HG03469 (cell line): ENCODE measurements around the gene PKNOX2.

Experiments used
- ATAC-seq: cut with Tn5 transposase; IDR thresholded peaks from one replicate; pipeline ENCODE4 v1.9.1; 2021; ENCODE audit warnings: mild to moderate bottlenecking, moderate library complexity, moderate number of reproducible peaks; ENCODE audit not compliant: unreplicated experiment

Gene PKNOX2

GRCh38 chr11:125154378-125155099, 10.0 kb upstream of the PKNOX2 start:
- ATAC-seq = no peak

DNA sequence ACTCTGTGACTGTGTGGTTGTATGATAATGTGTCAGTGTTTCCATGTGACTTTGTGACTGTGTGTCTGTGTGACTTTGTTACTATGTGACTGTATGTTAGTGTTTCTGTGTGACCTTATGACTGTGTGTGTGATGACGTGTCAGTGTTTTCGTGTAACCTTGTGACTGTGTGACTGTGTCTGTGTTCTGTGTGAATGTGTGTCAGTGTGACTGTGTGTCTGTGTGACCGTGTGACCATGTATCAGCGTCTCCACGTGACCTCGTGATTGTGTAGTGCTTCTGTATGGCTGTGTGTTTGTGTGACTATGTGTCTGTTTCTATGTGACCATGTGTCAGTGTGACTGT, 9.5 kb upstream of the PKNOX2 start:
- no peak for ATAC-seq

GRCh38 chr11:125155767-125156166, 8.8 kb upstream of the PKNOX2 start:
- no peak for ATAC-seq

GRCh38 chr11:125156346-125157117, 8.0 kb upstream of the PKNOX2 start:
- no peak for ATAC-seq

DNA sequence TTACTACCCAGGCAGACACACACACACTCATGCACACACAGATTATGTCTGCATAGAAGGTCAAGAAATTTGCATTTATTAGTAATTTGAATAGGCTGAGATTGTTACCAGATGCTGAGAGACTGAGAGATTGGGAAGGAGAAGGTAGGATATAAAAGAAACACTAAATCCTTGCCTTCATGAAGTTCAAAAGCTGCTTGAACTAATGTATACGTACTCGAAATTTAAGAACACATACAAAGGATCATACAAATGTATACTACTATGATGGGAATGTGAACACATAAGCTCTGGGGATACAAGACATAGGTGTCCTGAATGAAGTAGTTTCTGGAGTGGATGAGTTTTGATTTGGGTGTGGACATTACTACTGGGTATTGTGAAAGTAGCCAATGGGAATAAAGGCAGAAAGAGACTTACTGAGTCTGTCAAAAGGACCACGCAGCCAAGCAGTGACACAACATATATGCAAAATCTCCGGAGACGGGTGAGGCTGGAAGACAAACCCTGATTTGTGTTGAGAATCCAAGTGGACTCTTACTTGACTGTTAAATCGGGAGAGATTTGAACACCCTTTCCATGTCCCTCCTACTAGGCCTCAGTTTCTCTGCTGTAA, 7.3 kb upstream of the PKNOX2 start:
- no peak for ATAC-seq

GRCh38 chr11:125157953-125158680, 6.4 kb upstream of the PKNOX2 start:
- ATAC-seq = no peak

- ATAC-seq = no peak
Measured at GRCh38 chr11:125162743-125163142, 1.8 kb upstream of the PKNOX2 start.

DNA sequence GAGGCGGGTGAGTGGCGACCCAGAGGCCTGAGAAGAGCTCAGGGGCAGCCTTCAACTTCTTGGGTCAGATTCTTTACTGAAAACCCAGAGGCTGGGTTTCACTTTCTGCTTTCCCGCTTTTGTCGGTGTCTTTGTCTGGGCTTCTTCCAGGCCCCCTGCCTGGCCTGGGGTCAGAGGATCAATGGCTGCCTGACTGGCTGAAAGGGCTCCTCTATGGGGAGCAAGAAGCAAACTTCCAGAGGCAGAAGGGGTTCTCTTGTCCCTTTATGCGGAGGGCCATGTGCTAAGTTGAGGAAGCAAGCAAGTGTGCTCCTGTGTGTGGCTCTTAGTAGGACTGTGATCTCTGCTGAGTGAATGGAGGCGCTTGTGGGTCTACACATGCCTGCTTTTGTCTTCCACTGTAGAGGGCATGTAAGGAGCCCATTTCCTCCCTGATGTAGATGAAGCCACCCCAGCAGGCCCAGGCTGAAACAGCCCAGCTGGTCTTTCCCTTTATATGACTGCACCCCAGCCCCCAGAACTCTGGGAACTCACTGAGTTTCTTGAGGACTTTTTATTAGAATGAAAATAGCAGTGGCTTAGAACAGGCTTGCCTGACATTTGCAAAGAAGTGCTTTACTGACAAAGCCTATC, 1.0 kb upstream of the PKNOX2 start:
- ATAC-seq = no peak

DNA sequence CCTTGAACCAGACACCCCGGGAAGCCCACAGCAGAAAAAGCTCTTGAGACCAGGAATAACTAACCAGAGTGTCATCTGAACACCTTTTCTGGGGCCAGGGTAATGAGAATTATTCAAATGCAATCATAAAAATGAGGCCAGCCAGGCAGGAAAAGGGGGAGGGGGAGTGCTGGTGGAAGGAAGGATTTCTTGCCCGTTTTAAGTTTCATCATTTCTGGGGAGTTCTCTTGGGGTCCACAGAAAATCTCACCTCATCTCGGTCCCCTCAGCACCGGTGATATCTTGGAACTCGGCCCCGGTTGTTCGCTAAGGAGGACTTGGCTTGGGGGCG, 495 bp upstream of the PKNOX2 start:
- ATAC-seq = no peak

GRCh38 chr11:125165111-125165842, 726 bp downstream of the PKNOX2 start:
- no peak for ATAC-seq

GRCh38 chr11:125165843-125166763, 1.6 kb downstream of the PKNOX2 start:
- no peak for ATAC-seq

DNA sequence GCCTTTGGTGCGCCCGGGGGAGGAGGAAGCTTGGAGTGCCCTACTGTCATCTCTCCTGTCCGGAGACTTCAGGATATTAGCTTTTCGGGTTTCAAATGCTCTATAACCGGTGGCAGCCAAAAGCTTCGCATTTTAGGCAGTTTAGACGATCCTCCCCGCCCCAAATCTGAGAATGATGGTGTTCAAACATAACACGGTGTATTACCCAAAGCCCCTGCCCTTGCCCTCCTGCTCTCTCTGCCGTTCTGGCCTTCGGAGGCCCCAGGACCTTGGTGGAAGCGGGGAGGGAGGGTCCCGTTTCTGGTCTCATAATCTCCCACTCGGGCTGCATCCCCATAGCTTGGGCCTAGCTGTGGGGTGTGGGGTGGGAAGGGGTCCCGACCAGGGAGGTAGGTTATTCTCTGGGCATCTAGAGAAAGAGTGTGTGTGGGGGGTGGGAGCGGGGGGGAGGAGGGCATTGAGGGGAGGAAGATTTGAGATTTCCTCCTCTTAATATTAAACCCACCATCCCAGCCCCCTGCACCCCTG, 2.3 kb downstream of the PKNOX2 start:
- ATAC-seq = no peak

DNA sequence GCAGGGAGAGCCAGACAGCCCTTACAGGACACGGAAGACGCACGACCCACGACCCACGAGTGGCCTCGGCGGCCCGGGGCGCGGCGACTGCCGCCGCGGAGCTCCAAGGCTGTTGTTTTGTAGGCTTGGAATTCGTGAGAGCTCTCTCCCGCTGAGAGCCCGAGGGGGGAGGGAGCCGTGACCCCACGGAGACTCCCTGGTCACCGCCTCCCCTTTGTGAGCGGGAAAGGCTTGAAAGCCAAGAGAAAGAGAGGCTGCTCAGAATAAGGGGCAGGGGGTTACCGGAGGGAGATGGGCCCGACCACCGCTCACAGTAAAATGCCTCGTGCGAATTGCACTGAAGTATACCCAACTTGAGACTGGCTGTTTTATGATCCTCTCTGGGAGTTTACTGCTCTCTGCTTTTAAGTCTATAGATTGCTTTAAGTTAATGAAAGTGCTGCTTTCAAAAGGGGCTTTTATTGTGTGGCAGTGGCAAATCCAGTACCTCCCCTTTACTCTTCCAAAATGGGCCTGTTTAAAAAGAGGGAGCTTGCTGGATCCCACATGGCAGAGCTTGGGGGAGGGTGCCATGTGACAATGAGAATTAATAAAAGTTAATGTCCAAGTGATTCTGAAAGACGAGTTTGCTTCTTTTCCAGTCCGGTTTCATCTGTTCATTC, 2.9 kb downstream of the PKNOX2 start:
- no peak for ATAC-seq

GRCh38 chr11:125167954-125168835, 3.6 kb downstream of the PKNOX2 start:
- no peak for ATAC-seq

- ATAC-seq = no peak
Measured at GRCh38 chr11:125168918-125169456, 4.4 kb downstream of the PKNOX2 start.

DNA sequence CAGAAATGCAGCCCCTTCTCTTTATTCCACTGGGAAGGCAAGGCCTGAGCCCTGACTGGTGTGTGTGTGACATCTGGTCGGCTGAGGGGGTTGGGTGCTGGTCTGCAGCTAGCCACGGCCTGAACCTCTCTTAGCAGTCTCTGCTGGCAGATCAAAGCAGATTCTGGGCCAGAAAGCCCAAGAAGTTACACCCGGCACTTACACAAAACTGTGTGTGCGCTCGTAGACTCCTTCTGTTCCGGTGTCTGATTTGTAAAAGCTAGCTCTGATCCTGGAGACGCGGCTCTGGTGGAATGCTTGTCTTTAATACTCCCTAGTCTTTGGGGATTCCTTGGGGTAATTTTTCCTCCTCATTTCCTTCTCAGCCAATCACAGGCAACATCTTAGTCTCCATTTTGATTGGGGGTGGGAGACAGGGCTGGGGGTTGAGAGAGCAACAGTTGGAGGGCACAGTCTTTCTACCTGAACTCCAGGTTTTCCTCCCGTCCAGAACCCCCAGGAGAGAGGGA, 5.5 kb downstream of the PKNOX2 start:
- ATAC-seq = no peak

- ATAC-seq = no peak
Measured at GRCh38 chr11:125170510-125171031, 6.0 kb downstream of the PKNOX2 start.
